HG02623 (cell line): Measurements from ENCODE around the gene GIGYF2.
"Not testable (repeated sequence)": the region's sequence is repeated elsewhere in the genome, so short reads cannot be mapped to it uniquely, and the experiment has no call there.

Experiments used
- ATAC-seq: cut with Tn5 transposase; IDR thresholded peaks from one replicate; pipeline ENCODE4 v1.9.1; 2021; ENCODE audit warnings: moderate library complexity; ENCODE audit not compliant: unreplicated experiment

GIGYF2 gene

DNA sequence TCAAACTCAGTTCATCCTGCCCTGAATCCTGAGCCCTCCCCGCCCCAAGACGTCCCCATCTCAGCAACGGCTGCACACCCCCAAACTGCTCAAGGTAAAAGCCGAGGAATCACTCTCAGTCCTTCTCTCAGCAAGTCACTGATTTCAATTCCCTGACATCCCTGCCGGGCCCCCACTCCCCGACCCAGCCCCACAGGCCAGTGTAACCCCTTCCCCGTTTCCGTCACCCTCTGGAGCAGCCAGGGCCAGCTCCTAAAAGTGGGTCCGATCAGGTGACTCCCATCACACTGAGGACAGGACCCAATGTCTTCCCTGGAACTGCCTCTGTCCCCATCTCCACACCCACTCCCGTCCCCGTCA, 193.4 kb downstream of the GIGYF2 start:
- ATAC-seq: no peak

DNA sequence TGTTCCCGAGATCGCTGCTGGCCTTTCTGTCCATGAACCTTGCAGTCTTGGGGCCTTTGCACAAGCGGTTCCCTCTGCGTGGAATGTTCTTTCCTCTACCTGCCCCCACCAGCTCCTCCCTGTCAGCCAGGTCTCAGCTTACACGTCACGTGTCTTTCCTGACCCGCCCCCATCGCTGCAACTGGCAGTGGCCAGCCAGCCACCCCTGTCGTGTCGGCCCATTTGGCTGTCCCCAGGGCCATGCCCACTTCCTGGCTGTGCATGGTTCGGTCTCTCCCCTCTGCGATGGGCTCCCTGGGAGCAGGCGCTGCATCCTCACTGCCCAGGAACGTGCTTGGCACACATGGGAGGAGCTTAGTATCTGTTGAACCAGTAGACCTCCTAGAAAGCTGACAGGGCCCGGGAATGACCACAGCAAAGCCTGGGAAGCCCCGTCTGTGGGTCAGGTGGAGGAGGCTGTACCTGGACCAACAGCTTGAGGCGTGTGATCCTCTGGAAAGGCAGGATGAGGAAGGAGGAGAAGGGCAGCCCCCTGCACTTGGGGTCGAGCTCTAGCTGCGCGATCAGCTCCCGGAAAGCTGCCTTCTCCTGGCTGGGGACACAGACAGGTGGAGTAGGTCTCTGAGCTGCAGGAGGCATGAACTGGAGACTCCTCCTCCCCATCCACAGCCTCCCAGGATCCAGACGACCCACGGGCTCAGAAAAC, 193.9 kb downstream of the GIGYF2 start:
- ATAC-seq: no peak

DNA sequence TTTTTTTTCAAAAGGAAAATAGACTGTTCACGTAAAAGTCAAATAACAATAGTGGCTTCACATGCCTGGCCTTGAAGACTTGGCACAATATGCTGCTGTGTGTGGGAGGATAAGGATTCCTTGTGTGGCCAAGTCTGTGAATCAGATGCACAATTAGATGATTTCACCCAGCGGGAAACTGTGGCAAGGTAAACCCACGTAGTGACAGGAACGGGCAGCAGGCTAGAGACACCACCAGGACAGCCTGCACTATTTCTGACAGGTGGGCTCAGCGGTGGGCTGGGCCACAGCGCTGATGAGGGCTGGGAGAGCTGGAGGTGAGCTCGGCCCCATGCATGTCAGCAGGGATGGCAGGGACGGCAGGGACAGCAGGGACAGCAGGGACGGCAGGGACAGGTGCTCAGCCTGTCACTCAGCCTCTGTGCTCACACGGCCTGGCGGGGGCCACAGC, 194.5 kb downstream of the GIGYF2 start:
- ATAC-seq: no peak

- ATAC-seq: no peak
Measured at GRCh38 chr2:232892221-232892620, 195.1 kb downstream of the GIGYF2 start.

DNA sequence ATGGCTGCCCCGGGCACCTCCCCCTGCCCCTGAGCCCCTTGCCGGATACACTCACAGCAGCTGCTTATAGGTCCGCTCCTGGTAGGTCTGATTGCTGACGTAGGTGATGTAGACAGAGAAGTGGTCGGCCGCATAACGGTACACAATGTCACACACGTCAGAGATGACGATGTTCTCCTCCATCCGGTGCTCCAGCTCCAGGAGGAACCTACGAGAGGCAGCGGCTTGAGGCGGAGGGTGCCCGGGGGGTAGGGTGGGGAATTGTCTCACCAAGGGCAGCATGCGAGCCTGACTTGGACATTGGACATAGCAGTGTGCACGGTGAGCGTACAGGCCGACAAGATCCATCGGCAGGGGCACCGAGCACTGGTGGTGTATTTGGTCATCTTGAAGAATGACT, 195.7 kb downstream of the GIGYF2 start:
- no peak for ATAC-seq

GRCh38 chr2:232893834-232894233, 196.7 kb downstream of the GIGYF2 start:
- ATAC-seq: no peak

- ATAC-seq: no peak
Measured at GRCh38 chr2:232894251-232894650, 197.1 kb downstream of the GIGYF2 start.

- no peak for ATAC-seq
Measured at GRCh38 chr2:232894746-232895145, 197.6 kb downstream of the GIGYF2 start.

DNA sequence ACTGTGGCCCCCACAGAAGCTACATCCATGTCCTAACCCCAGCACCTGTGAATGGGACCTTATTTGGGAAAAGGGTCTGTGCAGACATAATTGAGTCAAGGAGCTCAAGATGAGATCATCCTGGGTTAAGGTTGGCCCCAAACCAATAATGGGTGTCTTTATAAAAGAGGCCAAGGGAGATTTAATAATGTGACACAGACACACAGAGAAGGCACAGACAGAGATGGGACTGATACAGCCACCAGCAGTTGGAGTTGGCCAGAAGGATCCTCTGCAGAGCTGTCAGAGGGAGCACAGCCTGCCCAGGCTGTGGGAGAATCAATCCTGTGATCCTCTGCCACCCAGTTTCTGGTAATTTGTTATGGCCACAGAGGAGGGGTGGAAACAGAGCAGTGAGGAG, 199.0 kb downstream of the GIGYF2 start:
- no peak for ATAC-seq

DNA sequence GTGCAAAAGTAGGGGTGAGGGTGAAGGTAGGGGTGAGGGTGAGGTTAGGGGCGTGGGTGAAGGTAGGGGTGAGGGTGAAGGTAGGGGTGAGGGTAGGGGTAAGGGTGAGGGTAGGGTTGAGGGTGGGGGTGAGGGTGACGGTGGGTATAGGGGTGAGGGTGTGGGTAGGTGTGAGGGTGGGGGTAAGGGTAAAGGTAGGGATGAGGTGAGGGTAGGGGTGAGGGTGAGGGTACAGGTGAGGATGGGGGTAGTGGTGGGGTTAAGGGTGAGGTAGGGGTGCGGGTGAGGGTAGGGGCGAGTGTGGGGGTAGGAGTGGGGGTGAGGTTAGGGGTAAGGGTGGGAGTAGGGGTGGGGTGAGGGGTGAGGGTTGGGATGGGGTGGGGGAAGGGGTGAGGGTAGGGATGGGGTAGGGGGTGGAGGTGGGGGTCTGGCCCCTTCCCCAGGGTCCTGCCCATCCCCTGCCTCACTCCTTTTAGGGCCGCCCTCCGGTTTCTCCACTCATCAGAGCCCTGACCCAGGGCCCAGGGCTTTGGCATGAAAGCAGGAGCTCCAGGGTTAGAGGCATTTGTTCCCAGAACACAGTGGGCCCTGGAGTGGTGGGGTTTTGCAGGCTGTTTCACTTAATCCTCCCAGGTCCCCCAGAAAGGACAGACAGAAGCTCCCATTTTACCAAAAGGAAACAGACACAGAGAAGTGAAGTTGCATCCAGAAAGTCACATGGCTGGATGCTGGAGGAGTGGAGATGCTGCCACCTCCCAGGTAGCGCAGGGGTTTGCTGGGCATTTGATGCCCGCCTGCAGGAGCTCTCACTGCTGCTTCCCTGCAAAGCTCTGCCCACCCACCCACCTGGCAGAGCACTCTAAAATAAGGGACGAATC, 199.8 kb downstream of the GIGYF2 start:
- ATAC-seq: no peak

- no peak for ATAC-seq
Measured at GRCh38 chr2:232897598-232898408, 200.7 kb downstream of the GIGYF2 start.

- no peak for ATAC-seq
Measured at GRCh38 chr2:232898592-232899543, 201.7 kb downstream of the GIGYF2 start.

DNA sequence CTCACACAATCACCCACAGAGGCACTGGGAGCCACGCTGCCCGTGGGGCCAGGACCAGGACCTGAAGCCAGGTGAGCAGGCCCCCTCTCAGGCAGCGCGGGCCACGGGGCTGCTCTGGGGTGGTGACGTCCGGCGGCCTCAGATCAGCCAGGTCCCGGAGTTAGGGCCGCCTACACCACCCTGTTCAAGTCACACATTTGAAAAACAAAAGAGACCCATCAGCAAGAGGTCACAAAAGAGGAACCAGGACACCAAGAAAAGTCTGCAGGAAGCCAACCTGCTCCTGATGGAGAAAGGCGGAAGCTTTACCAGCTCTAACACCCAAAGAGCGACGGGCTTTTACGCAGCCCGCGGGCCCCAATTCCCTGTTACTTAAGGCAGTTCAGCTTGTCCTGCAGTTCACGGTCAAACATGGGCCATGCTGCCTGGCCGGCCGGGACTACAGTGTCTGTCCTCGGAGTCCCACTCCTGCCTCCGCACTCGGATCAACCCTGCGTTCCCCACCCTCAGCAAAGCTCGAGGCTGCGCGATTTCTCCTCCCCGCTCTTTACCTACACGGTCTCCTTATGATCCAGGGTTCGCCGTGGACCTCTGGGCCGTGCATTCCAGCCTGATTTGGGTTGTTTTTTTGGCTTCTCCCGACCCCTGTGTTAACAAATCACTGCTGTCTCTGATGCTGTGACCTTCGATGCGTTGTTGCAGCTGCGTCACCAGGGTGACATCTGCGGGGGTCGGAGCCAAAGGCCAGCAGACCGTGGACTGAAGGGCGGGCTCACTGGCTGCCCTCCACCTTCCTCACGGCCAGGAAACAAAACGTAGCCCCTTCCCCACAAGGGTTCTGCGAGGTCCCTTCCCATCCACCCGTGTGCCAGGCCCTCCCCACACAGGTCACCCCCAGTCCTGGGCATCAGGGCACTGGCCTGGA, 203.9 kb downstream of the GIGYF2 start:
- no peak for ATAC-seq

DNA sequence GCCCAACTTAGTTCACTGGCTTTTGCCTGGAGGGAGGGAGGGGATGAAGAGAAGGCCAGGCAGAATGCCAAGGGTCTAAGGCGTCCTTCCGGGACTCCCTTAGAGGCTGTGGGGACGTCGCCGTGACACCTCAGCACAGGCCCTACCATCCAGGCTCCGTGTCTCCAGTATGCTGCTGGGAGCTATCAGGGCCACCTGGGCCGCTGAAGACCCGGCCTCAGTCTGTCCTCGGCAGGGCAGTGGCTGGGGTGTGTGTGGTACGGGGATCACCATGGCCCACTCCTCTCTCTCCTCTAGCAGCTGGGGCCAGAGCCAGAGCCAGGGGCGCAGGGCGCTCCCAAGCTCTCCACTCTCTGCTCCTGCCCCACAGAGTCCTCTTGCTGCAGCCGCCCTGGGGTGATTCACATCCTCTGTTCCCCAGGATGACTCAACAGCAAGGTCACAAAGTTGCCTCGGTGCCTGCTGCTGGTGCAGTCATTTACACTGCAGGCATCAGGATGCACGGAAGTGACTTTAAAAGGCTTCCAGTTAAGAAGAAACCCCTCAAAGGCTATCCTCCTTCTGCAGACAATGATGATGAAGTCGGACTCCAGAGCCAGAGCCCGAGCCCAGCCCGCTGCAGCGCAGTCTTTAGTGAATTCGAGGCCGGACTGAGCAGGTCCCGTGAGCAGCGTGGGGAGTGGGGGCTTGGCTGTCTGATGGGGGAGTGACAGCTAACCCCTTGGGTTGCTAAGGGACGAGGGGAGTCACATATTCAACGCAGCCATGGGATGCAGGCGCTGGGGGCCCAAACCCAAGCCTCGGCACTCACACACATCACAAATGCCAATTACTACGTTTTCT, 204.8 kb downstream of the GIGYF2 start:
- ATAC-seq: no peak

DNA sequence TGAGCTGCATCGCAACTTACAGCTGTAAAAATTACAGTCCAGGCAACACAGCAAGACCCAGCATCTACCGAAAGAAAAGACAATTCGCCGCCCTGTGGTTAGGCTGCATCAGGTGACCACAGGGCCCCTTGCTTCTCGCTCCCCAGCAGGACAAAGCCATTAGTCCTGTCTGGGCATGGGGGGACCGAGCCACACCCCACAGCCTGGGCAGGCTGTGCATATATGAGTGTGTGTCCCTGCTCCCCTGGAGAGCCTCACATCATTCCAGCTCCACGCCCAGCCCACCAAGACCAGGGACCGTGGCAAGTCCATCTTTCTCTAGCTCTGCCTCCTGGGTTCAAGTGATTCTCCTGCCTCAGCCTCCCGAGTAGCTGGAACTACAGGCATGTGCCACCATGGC, 206.9 kb downstream of the GIGYF2 start:
- no peak for ATAC-seq

GRCh38 chr2:232906867-232907717, 210.0 kb downstream of the GIGYF2 start:
- ATAC-seq: not testable (repeated sequence)

DNA sequence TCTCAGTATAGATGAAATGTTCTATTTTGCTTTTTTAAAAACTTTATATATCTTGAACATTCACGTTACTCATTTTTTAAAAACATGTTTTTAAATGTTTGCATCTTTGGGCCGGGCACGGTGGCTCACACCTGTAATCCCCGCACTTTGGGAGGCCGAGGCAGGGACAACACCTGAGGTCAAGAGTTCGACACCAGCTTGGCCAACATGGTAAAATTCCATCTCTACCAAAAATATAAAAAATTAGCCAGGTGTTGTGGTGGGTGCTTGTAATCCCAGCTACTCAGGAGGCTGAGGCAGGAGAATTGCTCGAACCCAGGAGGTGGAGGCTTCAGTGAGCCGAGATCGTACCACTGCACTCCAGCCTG, 210.6 kb downstream of the GIGYF2 start:
- not testable (repeated sequence) for ATAC-seq
